Caco-2 (cell line): Measurements from ENCODE around the gene RFPL3. TPM values are rescaled to one million over a fixed set of nuclear protein-coding genes. Genes with fewer than 3 reads are reported as not detected.

Experiments
- BruUV-seq: library from RNA; stranded (reverse); fragments of 400-500 nt; replicated peaks from 2 replicates; lab custom pipeline; 2021; lab: Mats Ljungman, UMichigan
- CTCF ChIA-PET: fragments of 300-600 bp; sonication (Branson Sonifier 250); formaldehyde crosslinking; loops from one replicate; lab custom pipeline; 2022; ENCODE audit warnings: antibody characterized with exemption; lab: Charles Lee
- POLR2A ChIA-PET: fragments of 300-600 bp; sonication (Branson Sonifier 250); formaldehyde crosslinking; loops from one replicate; lab custom pipeline; 2022; ENCODE audit warnings: antibody characterized with exemption; lab: Charles Lee
- DNase-seq, 2 experiments: peaks; one replicate each; pipeline versions ENCODE4 v3.0.0 to v3.0.0-alpha.2; 2020 to 2022
- H3K27me3 ChIP-seq: replicated peaks from 2 replicates; pipeline ENCODE4 v1.6.0; 2011; ENCODE audit warnings: low read length; ENCODE audit not compliant: control insufficient read depth, insufficient read depth
- H3K36me3 ChIP-seq: 2 replicates; pipeline ENCODE4 v1.5.1; 2011; ENCODE audit warnings: low read length; ENCODE audit not compliant: control insufficient read depth, insufficient read depth
- H3K4me1 ChIP-seq: fragments of 250-450 bp; sonication (Bioruptor Pico); 2 replicates; pipeline ENCODE4 v1.5.1; 2020; ENCODE audit warnings: mild to moderate bottlenecking
- H3K4me3 ChIP-seq: 2 replicates; pipeline ENCODE4 v1.5.1; 2011; ENCODE audit warnings: low read depth, mild to moderate bottlenecking, control low read depth, low read length
- H3K9me3 ChIP-seq: fragments of 250-450 bp; sonication (Bioruptor Pico); 2 replicates; pipeline ENCODE4 v1.5.1; 2020; ENCODE audit warnings: mild to moderate bottlenecking, moderate library complexity
- H3K27ac Mint-ChIP-seq: one replicate; pipeline ENCODE4 v1.8.0; 2022; ENCODE audit warnings: mixed read lengths; ENCODE audit not compliant: unreplicated experiment
- H3K27me3 Mint-ChIP-seq: one replicate; pipeline ENCODE4 v1.8.0; 2022; ENCODE audit warnings: mixed read lengths; ENCODE audit not compliant: insufficient read depth, unreplicated experiment
- H3K36me3 Mint-ChIP-seq: one replicate; pipeline ENCODE4 v1.8.0; 2022; ENCODE audit warnings: mild to moderate bottlenecking, mixed read lengths; ENCODE audit not compliant: insufficient read depth, unreplicated experiment
- H3K4me1 Mint-ChIP-seq: one replicate; pipeline ENCODE4 v1.8.0; 2022; ENCODE audit warnings: low read depth, mixed read lengths; ENCODE audit not compliant: unreplicated experiment
- H3K4me3 Mint-ChIP-seq: one replicate; pipeline ENCODE4 v1.8.0; 2022; ENCODE audit warnings: mild to moderate bottlenecking, moderate library complexity, mixed read lengths; ENCODE audit not compliant: unreplicated experiment
- H3K9me3 Mint-ChIP-seq: one replicate; pipeline ENCODE4 v1.8.0; 2022; ENCODE audit warnings: mixed read lengths; ENCODE audit not compliant: unreplicated experiment
- CTCF ChIP-seq, 2 experiments: fragments of 200-600 bp in 1 of 2; IDR thresholded peaks; 1 replicate in 1 of 2; 2 replicates in 1 of 2; pipeline versions ENCODE4 v1.5.1 to v1.8.0; 2011 to 2022; ENCODE audit warnings: antibody characterized with exemption in 1 of 2, control low read depth in 1 of 2, inconsistent platforms in 1 of 2, low read depth in 1 of 2, low read length in 1 of 2, mild to moderate bottlenecking in 1 of 2, moderate library complexity in 1 of 2; ENCODE audit not compliant: insufficient read depth in 1 of 2, severe bottlenecking in 1 of 2, unreplicated experiment in 1 of 2
- intact Hi-C: fragments of 100-400 bp; cut with micrococcal nuclease; formaldehyde crosslinking; loops from one replicate; pipeline ENCODE4 v1.10.0; 2022; ENCODE audit not compliant: unreplicated experiment
- total RNA-seq: library from RNA; stranded (reverse); gene quantifications from 2 replicates; pipeline ENCODE4 v1.2.3, GENCODE V29; 2022

Gene RFPL3
- total RNA-seq, 1 experiment from 2014 or later, result not detected

- Mint-ChIP-seq H3K9me3 (peaks cover 7% of the 10 kb centered on the region), H3K4me3 (no peak overlapping the region), H3K27ac (no peak overlapping the region), H3K27me3 (no peaks in the 10 kb centered on the region), H3K36me3 (no peaks in the 10 kb centered on the region), H3K4me1 (no peaks in the 10 kb centered on the region)
- no peaks in the 10 kb centered on the region for H3K36me3 ChIP-seq
- ChIA-PET CTCF (no interaction called here), POLR2A (no interaction called here)
- H3K27me3 ChIP-seq, result no peaks in the 10 kb centered on the region
- H3K4me1 ChIP-seq, result no peaks in the 10 kb centered on the region
- H3K4me3 ChIP-seq, result no peak overlapping the region
- TF ChIP-seq CTCF (IDR thresholded peaks at IDR 0.05; ENCODE audit: insufficient read depth in 1 of 2, low read depth in 1 of 2, low read length in 1 of 2, severe bottlenecking in 1 of 2, unreplicated experiment in 1 of 2), result no peak
- H3K9me3 ChIP-seq, result no peaks in the 10 kb centered on the region
- intact Hi-C loops, result no loop called here
- no TSS peak for BruUV-seq
- DNase-seq, result no peak
These were observed 30.0 kb upstream of the RFPL3 start for GRCh38 chr22:32327596-32328171.

- no peak overlapping the region for H3K27ac Mint-ChIP-seq
- CTCF ChIA-PET, result no interaction called here
- H3K27me3 ChIP-seq, result no peaks in the 10 kb centered on the region
- no TSS peak for BruUV-seq
- no peaks in the 10 kb centered on the region for H3K27me3 Mint-ChIP-seq
- intact Hi-C loops, result no loop called here
- H3K4me3 Mint-ChIP-seq, result no peak overlapping the region
- peaks cover 7% of the 10 kb centered on the region for H3K9me3 Mint-ChIP-seq
- POLR2A ChIA-PET, result no interaction called here
- DNase-seq, result no peak
- no peaks in the 10 kb centered on the region for H3K36me3 ChIP-seq
- no peaks in the 10 kb centered on the region for H3K9me3 ChIP-seq
- H3K4me1 ChIP-seq, result no peaks in the 10 kb centered on the region
- H3K36me3 Mint-ChIP-seq, result no peaks in the 10 kb centered on the region
- no peaks in the 10 kb centered on the region for H3K4me1 Mint-ChIP-seq
- no peak for TF ChIP-seq CTCF (IDR thresholded peaks at IDR 0.05; ENCODE audit: insufficient read depth in 1 of 2, low read depth in 1 of 2, low read length in 1 of 2, severe bottlenecking in 1 of 2, unreplicated experiment in 1 of 2)
- no peak overlapping the region for H3K4me3 ChIP-seq
These were observed 29.1 kb upstream of the RFPL3 start for GRCh38 chr22:32328306-32329201.

- H3K4me3 ChIP-seq, result no peak overlapping the region
- H3K27ac Mint-ChIP-seq, result no peak overlapping the region
- no TSS peak for BruUV-seq
- intact Hi-C loops, result no loop called here
- ChIA-PET POLR2A (no interaction called here), CTCF (no interaction called here)
- H3K36me3 Mint-ChIP-seq, result no peaks in the 10 kb centered on the region
- H3K36me3 ChIP-seq, result no peaks in the 10 kb centered on the region
- no peaks in the 10 kb centered on the region for H3K27me3 ChIP-seq
- H3K9me3 Mint-ChIP-seq, result peaks cover 7% of the 10 kb centered on the region
- no peak for DNase-seq
- H3K4me3 Mint-ChIP-seq, result no peak overlapping the region
- no peaks in the 10 kb centered on the region for H3K4me1 ChIP-seq
- H3K27me3 Mint-ChIP-seq, result no peaks in the 10 kb centered on the region
- H3K9me3 ChIP-seq, result no peaks in the 10 kb centered on the region
- no peak for TF ChIP-seq CTCF (IDR thresholded peaks at IDR 0.05; ENCODE audit: insufficient read depth in 1 of 2, low read depth in 1 of 2, low read length in 1 of 2, severe bottlenecking in 1 of 2, unreplicated experiment in 1 of 2)
- H3K4me1 Mint-ChIP-seq, result no peaks in the 10 kb centered on the region
These were observed 28.4 kb upstream of the RFPL3 start for GRCh38 chr22:32329202-32329645.
